HTR-8/SVneo (cell line): ENCODE results near the gene SETD3.

Source experiments
- DNase-seq: peaks from one replicate; pipeline ENCODE4 v3.0.0; 2011; ENCODE audit warnings: low spot score, mixed read lengths; ENCODE audit not compliant: insufficient read length
- FAIRE-seq: peaks from 2 replicates; lab custom pipeline; 2011; peaks lifted over from hg19 to GRCh38; lab: Jason Lieb, UNC

SETD3 gene

GRCh38 chr14:99463974-99464373, 16.7 kb downstream of the SETD3 start:
- FAIRE-seq = no peak
- DNase-seq = no peak

DNA sequence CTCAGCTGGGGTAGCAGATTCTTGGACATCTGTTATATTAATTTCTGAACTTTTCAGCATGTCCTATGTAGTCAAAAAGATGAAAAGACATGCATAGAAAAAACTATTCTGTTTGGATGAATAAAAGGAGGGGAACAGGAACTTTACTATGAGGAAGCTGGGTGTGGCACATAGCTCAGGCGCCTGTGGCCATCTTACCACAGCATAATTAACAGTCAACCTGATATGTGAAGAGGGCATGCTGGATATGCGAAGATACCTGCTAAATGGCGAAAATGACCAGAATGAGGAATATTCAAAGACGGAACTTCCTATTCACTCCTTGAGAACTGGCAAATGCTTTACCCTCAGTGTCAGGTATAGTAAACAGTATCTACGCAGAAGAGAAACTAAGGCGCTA, 18.4 kb downstream of the SETD3 start:
- no peak for DNase-seq

DNA sequence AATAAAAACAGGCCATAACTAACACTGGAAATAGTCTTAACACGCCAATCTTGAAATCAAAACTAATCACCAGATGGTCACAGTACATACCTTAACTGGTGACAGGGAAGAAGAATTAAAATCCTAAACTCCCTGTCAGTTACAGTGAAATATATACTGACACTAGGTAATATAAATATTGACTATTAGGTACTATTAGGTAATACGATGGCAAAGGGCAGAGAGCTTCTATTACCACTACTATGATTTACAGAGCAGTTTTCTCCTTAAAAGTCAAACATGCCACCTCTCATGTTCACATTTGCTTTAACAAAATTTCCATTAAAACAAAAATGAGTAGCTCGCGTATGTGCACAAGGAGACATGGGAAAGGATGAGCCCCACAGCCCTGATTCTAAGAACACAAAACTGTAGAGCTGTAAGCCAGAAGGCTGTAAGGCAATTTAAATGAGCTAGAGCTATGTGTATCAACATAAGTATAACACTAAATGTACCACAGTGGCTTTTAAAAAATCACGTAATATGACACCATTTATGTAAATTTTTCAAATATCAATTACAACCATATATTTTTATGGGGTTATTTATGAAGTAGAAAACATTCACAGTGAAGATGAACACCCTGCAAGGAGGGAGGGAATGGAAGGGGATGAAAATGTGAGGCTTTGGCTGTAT, 19.1 kb downstream of the SETD3 start:
- DNase-seq (no peak), FAIRE-seq (no peak)

More for the DNA sequence above, 18.4 kb downstream of the SETD3 start:
- FAIRE-seq = no peak

DNA sequence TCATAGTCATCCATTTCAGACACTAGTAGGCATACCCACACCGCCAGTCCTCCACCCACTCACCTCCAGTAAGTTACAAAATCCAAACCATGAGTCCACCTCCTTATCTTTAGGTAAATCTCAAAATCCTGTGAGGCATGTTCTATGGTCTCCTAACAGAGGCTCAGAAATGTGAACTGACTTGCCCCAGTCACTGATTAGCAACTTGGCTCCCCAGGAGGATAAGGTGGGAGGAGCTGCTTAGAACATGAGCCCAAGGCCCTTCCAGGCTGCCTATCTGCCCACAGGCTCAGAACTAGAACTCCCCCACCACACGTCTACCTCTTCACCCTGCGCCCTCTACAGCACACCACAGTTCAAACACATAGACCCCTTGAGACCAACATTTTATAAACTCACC, 19.9 kb downstream of the SETD3 start:
- no peak for FAIRE-seq
- no peak for DNase-seq

DNA sequence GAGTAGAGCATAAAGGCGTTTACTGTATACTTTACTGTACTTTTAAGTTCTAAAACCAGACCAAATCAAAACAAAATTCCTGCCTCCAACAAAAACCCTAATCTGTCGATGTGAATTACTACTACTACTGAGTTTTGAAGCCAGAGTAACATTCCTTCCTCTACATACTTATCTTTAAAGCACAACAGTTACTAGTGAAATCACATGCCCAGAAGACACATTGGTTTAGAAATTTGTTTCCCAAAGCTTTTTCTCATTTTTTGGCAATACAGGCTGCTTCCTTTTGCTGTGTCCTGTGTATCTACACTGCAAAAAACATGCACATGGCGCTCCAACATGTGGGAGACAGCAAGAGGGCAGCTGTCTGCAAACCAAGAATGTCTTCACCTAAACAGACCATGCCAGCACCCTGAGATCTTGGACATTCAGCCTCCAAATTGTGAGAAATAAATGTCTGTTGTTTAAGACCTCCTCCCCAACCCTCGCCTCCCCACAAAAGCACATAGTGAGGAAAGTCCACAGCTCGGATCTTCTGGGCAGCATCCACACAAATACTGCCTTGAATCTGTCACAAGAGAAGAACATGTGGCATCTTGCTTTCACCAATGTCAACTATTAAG, 21.1 kb downstream of the SETD3 start:
- DNase-seq (no peak), FAIRE-seq (no peak)

GRCh38 chr14:99454246-99454645, 26.4 kb downstream of the SETD3 start:
- no peak for FAIRE-seq

GRCh38 chr14:99452968-99453367, 27.7 kb downstream of the SETD3 start:
- FAIRE-seq (no peak), DNase-seq (no peak)

More at GRCh38 chr14:99454246-99454645, 26.4 kb downstream of the SETD3 start:
- DNase-seq = no peak

DNA sequence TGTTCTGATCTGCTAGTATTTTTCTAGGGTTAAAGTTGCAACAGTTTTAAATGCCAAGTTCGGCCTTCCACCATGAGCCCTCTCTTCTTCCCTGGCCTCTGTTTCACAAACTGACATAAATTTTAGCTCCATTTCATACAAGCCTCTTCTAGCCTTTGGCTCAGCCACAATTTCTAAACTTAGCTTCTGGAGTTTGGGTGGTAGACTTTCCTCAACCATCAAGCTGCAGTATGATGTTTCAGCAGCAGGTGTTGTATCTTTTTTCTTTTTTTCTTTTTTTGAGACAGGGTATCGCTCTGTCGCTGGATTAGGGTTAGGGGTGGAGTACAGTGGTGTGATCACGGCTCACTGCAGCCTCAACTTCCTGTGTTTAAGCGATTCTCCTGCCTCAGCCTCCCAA, 29.4 kb downstream of the SETD3 start:
- FAIRE-seq (no peak), DNase-seq (no peak)

DNA sequence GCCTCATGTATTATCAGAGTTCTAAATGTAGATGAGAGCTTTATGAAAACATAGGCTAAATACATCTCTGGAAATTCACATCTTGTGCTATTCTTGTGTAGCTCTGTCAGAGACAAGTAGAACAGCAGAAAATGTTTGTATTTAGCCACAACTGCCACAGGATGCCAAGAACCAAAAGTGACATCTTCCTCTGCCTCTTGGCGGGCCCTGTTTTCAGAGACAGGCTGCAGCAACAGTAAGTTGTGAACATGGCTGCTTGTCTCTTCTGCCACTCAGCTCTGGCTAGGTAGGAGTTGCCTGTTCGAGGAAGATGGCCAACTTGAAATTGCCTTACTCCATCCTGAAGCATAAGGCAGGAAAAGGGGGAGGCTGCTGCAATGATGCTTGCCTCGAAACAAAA, 30.4 kb downstream of the SETD3 start:
- DNase-seq (no peak), FAIRE-seq (no peak)

- DNase-seq = no peak
- FAIRE-seq = no peak
These were observed 32.9 kb downstream of the SETD3 start for GRCh38 chr14:99447739-99448138.

GRCh38 chr14:99445931-99446330, 34.7 kb downstream of the SETD3 start:
- FAIRE-seq = no peak

DNA sequence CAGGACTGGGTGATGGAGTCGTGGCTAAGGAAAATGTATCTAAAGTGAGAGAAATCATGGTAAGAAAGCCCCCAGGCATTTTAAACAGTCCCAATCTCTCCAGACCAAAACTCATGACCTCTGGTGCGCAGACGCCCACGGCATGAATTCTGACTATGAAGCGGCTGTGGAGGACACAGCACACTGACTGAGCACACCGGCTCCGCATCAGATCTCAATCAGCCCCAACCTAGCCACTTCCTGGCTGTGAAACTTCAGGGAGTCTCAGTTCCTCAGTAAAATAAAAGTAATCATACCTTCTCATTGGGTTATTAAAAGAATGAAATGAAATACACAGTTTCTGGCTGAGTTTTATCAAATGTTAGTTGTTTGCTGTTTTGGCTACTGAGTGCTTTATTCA, 38.7 kb downstream of the SETD3 start:
- DNase-seq (no peak), FAIRE-seq (no peak)

More at GRCh38 chr14:99445931-99446330, 34.7 kb downstream of the SETD3 start:
- DNase-seq = no peak

DNA sequence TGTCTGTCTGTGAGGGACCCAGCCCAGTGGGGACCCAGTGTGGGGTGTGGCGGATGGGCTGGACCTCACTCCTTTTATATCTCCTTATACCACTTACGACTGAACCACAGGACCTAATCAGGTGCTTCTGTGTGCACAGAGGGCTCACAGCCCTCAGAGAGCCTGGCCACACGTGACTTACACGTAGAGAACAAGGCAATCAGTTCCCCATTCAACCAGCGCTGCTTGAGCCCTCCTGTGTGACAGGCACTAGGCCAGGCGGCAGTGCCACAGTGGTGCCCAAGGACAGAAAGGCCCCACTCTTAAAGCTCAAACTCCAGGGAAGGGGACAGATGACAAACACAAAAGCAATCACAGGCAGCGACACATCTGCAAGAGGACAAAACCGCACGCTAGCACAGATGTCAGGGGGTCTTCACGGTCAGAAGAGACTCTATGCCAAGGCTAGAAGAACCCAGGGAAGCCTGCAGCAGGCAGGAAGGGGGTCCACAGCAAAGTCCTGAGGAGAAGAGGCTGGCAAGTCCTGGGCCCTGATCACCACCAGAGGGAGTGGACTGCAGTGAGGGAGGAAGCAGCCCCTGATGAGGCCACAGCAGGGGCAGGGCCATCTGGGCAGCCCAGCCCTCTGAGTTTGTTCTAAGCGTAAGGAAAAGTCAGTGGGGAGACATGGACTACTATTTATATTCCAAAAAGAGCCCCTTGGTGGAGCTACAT, 39.3 kb downstream of the SETD3 start:
- FAIRE-seq (no peak), DNase-seq (no peak)

- DNase-seq (no peak), FAIRE-seq (no peak)
These were observed 40.4 kb downstream of the SETD3 start for GRCh38 chr14:99440278-99440677.

- FAIRE-seq = no peak
- no peak for DNase-seq
These were observed 43.0 kb downstream of the SETD3 start for GRCh38 chr14:99437706-99438105.

DNA sequence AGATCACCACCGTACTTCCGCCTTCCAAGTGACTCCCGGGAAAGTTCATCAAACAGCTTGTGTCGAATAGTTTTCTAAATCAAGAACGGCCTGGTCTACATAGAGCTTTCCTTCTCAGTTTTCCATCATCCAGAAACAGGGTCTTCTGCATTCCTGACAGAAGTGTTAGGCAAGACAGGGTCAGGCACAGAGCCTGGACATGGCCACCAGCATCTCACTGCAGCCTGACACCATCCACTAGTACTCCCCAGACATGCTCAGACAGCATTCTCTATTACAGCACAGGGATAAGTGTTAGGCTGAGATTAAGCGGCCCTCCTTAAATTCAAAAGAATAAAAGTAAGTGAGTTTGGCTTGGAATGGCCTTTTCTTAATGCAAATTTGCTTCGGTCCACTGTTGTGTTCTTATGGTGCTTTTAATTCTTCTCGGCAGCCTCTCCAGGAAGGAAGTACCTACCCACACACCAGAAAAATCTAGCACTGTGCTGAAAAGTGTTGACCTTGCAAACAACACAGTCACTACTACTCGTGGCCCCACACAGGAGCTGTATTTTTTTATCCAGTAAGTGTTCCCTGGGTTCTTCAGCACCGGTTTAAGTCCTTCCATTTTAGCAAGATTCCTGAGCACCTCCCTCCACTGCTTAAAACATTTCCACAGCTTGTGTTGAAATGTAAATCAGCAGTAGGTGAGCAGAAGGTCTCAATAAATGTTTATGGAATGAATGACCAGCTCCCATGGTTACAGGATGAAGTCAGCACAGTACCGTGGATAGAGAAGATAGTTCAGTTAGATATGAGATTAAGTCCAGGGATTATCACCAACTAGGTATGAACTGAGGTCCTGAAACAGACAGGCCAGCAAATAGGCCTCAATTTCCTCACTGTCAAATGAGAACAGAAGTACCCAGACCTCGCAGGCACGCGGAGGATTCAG, 44.1 kb downstream of the SETD3 start:
- DNase-seq = no peak
- FAIRE-seq = peak; percentile 64

- FAIRE-seq = no peak
- DNase-seq = no peak
These were observed 45.3 kb downstream of the SETD3 start for GRCh38 chr14:99435327-99435726.

DNA sequence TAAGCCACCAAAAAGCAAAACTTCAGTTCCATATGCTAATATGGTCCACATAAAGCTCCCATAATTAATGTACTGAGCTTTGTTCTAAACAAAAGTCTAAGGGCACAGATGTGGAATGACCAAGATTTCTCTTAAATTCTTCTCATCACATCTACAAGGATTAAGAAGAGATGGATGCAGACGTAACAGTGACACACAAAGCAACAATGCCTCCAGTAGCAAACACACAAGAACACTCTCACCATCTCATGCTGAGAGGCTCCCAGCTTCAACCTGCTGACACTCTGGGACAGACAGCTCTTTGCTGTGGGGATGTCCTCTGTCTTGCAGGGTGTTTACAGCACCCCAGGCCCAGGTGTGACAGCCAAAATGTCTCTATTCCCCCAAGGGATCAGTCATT, 48.2 kb downstream of the SETD3 start:
- DNase-seq = no peak
- FAIRE-seq = no peak

GRCh38 chr14:99431986-99432385, 48.7 kb downstream of the SETD3 start:
- FAIRE-seq (no peak), DNase-seq (no peak)

- FAIRE-seq (no peak), DNase-seq (no peak)
These were observed 50.2 kb downstream of the SETD3 start for GRCh38 chr14:99430491-99430890.
